ENCODE data around the gene RIOK2.

GRCh38 chr5:97148288-97148687 lies 34.8 kb downstream of the RIOK2 start:
- TF ChIP-seq CTCF (IDR thresholded peaks at IDR 0.05) (no peak), POLR2A (IDR thresholded peaks at IDR 0.05) (no peak)

All from esophagus squamous epithelium (tissue), 4 donors.